ENCODE results near the gene ANKHD1. TPM values are rescaled to one million over a fixed set of nuclear protein-coding genes. Genes with fewer than 3 reads are reported as not detected.

ANKHD1 gene
- total RNA-seq, 1 donor from 2014 or later = 77.1 TPM

DNA sequence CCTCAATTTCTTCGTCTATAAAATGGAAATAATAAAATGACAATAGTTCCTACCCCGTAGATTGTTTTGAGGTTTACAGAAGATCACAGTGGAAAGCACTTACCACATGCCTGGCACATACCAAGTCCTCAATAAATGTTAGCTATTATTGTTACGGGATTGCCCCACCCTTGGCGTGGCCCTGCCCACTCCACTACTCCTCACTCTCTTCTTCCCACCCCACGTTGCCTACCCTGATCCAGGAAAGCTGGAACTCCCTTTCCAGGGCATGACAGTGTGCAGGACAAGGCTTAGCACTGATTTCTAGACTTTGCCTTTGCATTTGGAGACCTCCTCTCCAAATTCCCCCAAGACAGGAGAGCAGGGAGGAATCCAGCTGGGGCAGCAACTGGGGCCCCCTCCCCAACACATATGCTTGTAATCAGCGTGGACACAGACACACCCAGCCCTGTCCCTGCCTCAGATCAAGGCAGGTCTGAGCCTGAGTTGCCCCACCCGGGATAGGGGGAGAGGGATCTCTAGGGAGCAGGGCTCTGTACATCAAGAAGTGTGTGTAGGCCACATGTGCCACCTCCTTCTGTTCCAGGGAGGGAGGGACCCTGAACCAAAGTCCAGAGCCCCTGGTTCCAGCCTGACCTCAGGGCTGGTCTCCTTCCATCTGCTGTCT lies 34.9 kb upstream of the ANKHD1 start:
- no peak for FAIRE-seq
- H3K27me3 ChIP-seq (ENCODE audit: control insufficient read depth, insufficient read depth, low read length) = no peaks in the 10 kb centered on the region
- TF ChIP-seq, protein P1, sequence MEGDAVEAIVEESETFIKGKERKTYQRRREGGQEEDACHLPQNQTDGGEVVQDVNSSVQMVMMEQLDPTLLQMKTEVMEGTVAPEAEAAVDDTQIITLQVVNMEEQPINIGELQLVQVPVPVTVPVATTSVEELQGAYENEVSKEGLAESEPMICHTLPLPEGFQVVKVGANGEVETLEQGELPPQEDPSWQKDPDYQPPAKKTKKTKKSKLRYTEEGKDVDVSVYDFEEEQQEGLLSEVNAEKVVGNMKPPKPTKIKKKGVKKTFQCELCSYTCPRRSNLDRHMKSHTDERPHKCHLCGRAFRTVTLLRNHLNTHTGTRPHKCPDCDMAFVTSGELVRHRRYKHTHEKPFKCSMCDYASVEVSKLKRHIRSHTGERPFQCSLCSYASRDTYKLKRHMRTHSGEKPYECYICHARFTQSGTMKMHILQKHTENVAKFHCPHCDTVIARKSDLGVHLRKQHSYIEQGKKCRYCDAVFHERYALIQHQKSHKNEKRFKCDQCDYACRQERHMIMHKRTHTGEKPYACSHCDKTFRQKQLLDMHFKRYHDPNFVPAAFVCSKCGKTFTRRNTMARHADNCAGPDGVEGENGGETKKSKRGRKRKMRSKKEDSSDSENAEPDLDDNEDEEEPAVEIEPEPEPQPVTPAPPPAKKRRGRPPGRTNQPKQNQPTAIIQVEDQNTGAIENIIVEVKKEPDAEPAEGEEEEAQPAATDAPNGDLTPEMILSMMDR (IDR thresholded peaks at IDR 0.05; ENCODE audit: insufficient read depth, low read length, severe bottlenecking) = no peak
- no peaks in the 10 kb centered on the region for H3K36me3 ChIP-seq (ENCODE audit: control insufficient read depth, insufficient read depth, low read length)
- H3K4me3 ChIP-seq (ENCODE audit: low read depth, low read length) = no peak overlapping the region
- DNase-seq (ENCODE audit: low read depth) = no peak

DNA sequence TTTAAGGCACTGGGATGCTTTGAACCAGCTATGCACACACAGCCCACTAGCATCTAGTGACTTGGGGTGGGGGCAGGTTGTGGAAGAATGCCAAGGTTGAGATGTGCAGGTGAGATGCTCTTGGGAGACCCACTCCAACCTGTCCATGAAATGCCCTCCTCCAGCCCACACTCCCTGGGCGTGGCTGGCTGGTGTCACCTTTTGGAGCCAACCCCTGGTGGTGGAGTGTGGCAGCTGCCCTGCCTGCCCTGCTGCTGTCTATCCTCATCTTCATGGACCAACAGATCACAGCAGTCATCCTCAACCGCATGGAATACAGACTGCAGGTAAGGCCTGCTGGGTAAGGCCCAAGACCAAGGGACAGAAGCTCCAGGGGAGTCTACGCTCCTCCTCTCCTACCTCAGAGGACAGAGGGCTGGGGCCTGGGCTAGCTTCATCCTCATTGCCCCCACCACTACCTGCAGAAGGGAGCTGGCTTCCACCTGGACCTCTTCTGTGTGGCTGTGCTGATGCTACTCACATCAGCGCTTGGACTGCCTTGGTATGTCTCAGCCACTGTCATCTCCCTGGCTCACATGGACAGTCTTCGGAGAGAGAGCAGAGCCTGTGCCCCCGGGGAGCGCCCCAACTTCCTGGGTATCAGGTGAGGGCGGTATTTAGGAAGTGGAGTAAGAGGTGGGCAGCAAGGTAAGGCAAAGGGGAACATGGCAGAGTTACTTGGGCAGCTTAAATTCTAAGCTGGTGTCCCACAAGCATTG lies 34.2 kb upstream of the ANKHD1 start:
- Histone ChIP-seq H3K36me3 (ENCODE audit: control insufficient read depth, insufficient read depth, low read length) (no peaks in the 10 kb centered on the region), H3K4me3 (ENCODE audit: low read depth, low read length) (no peak overlapping the region), H3K27me3 (ENCODE audit: control insufficient read depth, insufficient read depth, low read length) (no peaks in the 10 kb centered on the region)
- TF ChIP-seq, protein P1 (IDR thresholded peaks at IDR 0.05; ENCODE audit: insufficient read depth, low read length, severe bottlenecking) = no peak
- DNase-seq (ENCODE audit: low read depth) (no peak), FAIRE-seq (no peak)

DNA sequence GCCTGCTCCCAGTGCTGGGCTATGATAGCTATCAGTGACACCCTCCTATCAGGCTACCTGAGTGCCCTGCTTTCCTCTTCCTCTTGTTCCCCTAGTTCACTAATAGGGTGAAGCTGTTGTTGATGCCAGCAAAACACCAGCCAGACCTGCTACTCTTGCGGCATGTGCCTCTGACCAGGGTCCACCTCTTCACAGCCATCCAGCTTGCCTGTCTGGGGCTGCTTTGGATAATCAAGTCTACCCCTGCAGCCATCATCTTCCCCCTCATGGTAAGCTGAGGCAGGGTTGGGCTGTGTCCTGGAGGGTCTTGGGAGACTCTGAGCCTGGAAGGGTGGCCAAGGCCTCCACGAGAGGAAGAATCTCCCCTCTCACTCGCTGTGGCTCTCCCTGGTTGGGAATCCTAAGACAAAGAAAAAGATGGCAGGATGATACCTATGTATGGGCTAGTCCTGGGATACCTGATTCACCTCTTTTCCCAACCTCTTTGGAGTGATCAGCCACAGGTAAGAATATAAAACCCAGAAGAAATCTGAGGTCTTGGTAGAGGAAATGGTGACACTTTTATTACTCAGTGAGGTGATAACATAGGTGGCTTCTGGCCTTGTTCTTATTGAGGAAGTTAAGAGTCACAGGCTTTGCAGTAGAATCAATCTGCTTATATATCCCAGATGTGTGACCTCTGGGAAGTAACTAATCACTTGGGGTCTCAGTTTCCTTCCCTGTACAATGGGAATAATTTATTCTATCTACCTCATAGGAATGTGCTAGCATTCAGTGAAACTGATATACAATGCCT lies 30.1 kb upstream of the ANKHD1 start:
- TF ChIP-seq, protein P1 (IDR thresholded peaks at IDR 0.05; ENCODE audit: insufficient read depth, low read length, severe bottlenecking) = no peak
- no peaks in the 10 kb centered on the region for H3K36me3 ChIP-seq (ENCODE audit: control insufficient read depth, insufficient read depth, low read length)
- FAIRE-seq (no peak), DNase-seq (ENCODE audit: low read depth) (no peak)
- no peaks in the 10 kb centered on the region for H3K27me3 ChIP-seq (ENCODE audit: control insufficient read depth, insufficient read depth, low read length)
- H3K4me3 ChIP-seq (ENCODE audit: low read depth, low read length) = no peak overlapping the region

DNA sequence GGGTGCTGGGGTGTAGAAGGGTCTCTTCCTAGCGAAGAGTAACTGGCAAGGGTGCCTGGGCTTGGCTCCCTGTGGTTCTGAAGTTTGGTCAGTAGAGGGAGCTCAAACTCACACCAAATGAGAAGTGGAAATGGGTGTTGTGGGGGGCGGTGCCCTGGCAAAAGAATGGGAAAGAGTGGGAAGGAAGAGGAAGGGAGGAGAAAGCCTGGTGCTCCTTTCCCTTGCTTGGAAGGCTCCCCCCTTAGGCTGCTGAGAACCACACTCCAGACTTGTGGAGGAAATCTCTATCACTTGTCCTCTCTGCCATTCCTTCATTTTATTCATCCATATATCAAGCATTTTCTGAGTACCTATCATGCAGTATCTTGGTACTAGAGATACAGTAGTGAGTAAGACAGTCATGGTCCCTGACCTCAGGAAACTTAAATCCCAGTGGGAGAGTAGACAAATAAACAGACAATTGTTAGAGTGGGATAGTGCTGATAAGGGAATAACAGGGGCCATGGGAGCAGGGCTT lies 28.6 kb upstream of the ANKHD1 start:
- DNase-seq (ENCODE audit: low read depth) = peak; percentile 67
- no peak overlapping the region for H3K4me3 ChIP-seq (ENCODE audit: low read depth, low read length)
- TF ChIP-seq, protein P1 (IDR thresholded peaks at IDR 0.05; ENCODE audit: insufficient read depth, low read length, severe bottlenecking) = peak; percentile 89
- H3K36me3 ChIP-seq (ENCODE audit: control insufficient read depth, insufficient read depth, low read length) = no peaks in the 10 kb centered on the region
- H3K27me3 ChIP-seq (ENCODE audit: control insufficient read depth, insufficient read depth, low read length) = no peaks in the 10 kb centered on the region
- no peak for FAIRE-seq

DNA sequence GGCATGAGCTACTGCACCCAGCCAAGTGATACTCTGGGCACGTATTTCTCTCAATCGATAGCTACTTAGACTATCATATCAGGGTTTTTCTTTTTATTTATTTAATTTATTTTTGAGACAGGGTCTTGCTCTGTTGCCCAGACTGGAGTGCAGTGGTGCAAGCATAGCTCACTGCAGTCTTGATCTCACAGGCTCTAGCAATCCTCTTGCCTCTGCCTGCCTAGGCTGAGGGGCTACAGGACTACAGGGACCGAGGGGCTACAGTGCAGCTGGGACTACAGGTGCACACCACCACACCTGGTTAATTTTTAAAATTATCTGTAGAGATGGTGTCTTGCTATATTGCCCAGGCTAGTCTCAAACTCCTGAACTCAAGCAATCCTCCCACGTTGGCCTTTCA lies 20.3 kb upstream of the ANKHD1 start:
- Histone ChIP-seq H3K27me3 (ENCODE audit: control insufficient read depth, insufficient read depth, low read length) (no peaks in the 10 kb centered on the region), H3K36me3 (ENCODE audit: control insufficient read depth, insufficient read depth, low read length) (no peaks in the 10 kb centered on the region), H3K4me3 (ENCODE audit: low read depth, low read length) (no peak overlapping the region)
- DNase-seq (ENCODE audit: low read depth) = no peak
- FAIRE-seq = no peak
- TF ChIP-seq, protein P1 (IDR thresholded peaks at IDR 0.05; ENCODE audit: insufficient read depth, low read length, severe bottlenecking) = no peak
